Activated CD4-positive, CD25-positive, alpha-beta regulatory T cell treated with anti-CD3 and anti-CD28 coated beads, Interleukin-2, amount 50 U/mL, for 72 hours (primary cell): ENCODE measurements around the gene CCDC107.

ENCODE experiments used
- DNase-seq: peaks from one replicate; pipeline ENCODE4 v3.0.0; 2021

CCDC107 gene

DNA sequence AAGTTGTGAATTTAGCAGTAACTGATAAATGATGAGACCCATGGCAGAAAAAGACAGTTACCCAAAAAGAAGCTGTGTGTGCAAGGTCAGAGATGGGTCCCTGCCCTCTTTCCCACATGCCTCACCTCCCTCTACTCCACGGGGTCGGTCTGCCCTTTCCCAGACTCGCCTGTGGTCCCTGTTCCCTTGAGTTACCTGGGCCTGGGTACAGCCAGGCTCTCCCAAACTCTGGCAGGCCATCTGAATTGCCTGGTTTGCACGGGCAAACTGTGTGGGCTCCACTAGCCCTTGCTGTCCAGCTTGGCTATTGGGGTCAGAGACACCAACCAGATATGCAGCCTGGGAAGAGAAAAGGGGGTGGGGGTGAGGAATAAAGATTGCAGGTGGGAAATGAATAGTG is 50.1 kb downstream of the CCDC107 start:
- DNase-seq, result no peak

DNA sequence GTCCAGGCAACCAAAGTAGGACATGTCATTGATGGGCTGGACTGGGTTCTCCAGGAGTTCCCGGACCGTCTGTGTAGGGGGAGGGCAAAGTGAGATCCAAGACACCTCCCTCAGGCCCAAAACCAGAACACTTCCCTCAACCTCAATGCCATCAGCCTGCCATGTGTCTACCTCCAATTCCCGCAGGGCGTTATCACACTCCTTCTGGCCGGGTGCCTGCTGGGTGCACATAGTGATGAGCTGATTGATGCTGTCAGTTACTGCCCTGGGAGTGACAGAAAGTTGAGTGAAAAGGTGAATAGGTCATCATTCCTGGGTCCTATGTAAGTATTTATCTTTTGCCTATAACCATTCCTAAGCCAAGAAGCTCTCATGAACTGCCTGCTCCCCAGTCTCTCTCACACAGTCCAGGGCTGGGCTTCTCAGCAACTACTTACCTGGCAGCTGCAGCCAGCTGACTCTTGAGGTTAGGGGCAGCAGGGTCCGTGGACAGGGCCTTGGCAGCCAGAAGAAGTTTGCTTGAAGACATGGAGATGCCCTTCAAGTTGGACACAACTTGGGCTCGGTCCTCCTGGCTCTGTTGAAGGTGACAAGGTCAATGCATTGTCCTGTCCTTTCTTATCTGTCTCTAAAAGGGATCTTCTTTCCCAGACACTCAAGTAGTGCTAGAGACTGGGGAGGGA is 52.9 kb downstream of the CCDC107 start:
- no peak for DNase-seq
